ENCODE measurements around the gene SPDYE2. TPM values are rescaled to one million over a fixed set of nuclear protein-coding genes. Genes with fewer than 3 reads are reported as not detected.

SPDYE2 gene
- total RNA-seq, 1 experiment from 2014 or later = not detected

Other genes starting within 250 kb of the SPDYE2 start
- not detected in 2 replicates for gene SPDYE6, start 194.8 kb upstream of the SPDYE2 start, total RNA-seq (2021)
- 24.9 and 30.8 TPM in 2 replicates for gene PRKRIP1, start 154.9 kb upstream of the SPDYE2 start, total RNA-seq (2021)
- 35.2 and 37.0 TPM in 2 replicates for gene ORAI2, start 117.7 kb upstream of the SPDYE2 start, total RNA-seq (2021)
- gene ALKBH4, start 86.4 kb upstream of the SPDYE2 start, total RNA-seq (2021) = 17.0 and 17.7 TPM in 2 replicates
- 43.8 and 48.5 TPM in 2 replicates for gene LRWD1, start 86.2 kb upstream of the SPDYE2 start, total RNA-seq (2021)
- gene POLR2J, start 72.3 kb upstream of the SPDYE2 start, total RNA-seq (2021) = 52.2 and 60.9 TPM in 2 replicates
- 1.8 and 4.6 TPM in 2 replicates for gene RASA4B, start 33.4 kb upstream of the SPDYE2 start, total RNA-seq (2021)
- 4.3 and 7.3 TPM in 2 replicates for gene UPK3BL2, start 7.5 kb upstream of the SPDYE2 start, total RNA-seq (2021)
- 22.2 and 23.3 TPM in 2 replicates for gene POLR2J3, start 21.4 kb downstream of the SPDYE2 start, total RNA-seq (2021)
- 9.2 and 13.8 TPM in 2 replicates for gene RASA4, start 65.5 kb downstream of the SPDYE2 start, total RNA-seq (2021)
- gene UPK3BL1, start 91.6 kb downstream of the SPDYE2 start, total RNA-seq (2021) = 10.4 and 11.4 TPM in 2 replicates
- gene SPDYE2B, start 99.1 kb downstream of the SPDYE2 start, total RNA-seq (2021) = not detected in 2 replicates
- 5.2 and 7.2 TPM in 2 replicates for gene POLR2J2, start 120.4 kb downstream of the SPDYE2 start, total RNA-seq (2021)
- 4.6 and 6.7 TPM in 2 replicates for gene FAM185A, start 197.8 kb downstream of the SPDYE2 start, total RNA-seq (2021)

Measured in A673 (cell line).